SU-DHL-6 (cell line): ENCODE measurements around the gene SOX1.

Source experiments
- H2AFZ ChIP-seq: fragments of 200-600 bp; sonication (generic); 2 replicates; pipeline ENCODE4 v1.6.1; 2014; ENCODE audit warnings: low read depth, mild to moderate bottlenecking, moderate library complexity, mixed read lengths, antibody characterized with exemption, low read length; ENCODE audit not compliant: severe bottlenecking
- H3F3A ChIP-seq: fragments of 200-600 bp; shearing (Covaris generic); 2 replicates; pipeline ENCODE4 v1.6.0; 2016; ENCODE audit warnings: antibody characterized with exemption, mild to moderate bottlenecking; ENCODE audit not compliant: insufficient read depth
- H3K27ac ChIP-seq: fragments of 200-600 bp; sonication (generic); 2 replicates; pipeline ENCODE4 v1.5.1; 2016; ENCODE audit warnings: low read depth, mild to moderate bottlenecking, low read length, moderate library complexity, mixed read lengths
- H3K27me3 ChIP-seq: fragments of 200-600 bp; sonication (generic), shearing (Covaris generic); 2 replicates; pipeline ENCODE4 v1.6.0; 2014; ENCODE audit warnings: mild to moderate bottlenecking, low read length
- H3K36me3 ChIP-seq: fragments of 200-600 bp; sonication (generic); 2 replicates; pipeline ENCODE4 v1.6.1; 2014; ENCODE audit warnings: mild to moderate bottlenecking, low read length, mixed read lengths
- H3K4me2 ChIP-seq: fragments of 300-600, 200-600 bp; shearing (Covaris generic), sonication (generic); 2 replicates; pipeline ENCODE4 v1.6.0; 2014; ENCODE audit warnings: low read length, low read depth, mild to moderate bottlenecking; ENCODE audit not compliant: poor library complexity, severe bottlenecking
- H3K4me3 ChIP-seq: fragments of 200-600 bp; sonication (generic); 2 replicates; pipeline ENCODE4 v1.5.1; 2014; ENCODE audit warnings: antibody characterized with exemption, low read length, mild to moderate bottlenecking, mixed read lengths; ENCODE audit not compliant: insufficient read depth, poor library complexity, severe bottlenecking
- H3K79me2 ChIP-seq: fragments of 200-600 bp; sonication (generic); 2 replicates; pipeline ENCODE4 v1.6.1; 2014; ENCODE audit warnings: mild to moderate bottlenecking, low read length, moderate library complexity; ENCODE audit not compliant: insufficient read depth
- H3K9ac ChIP-seq: fragments of 200-600 bp; sonication (generic); 2 replicates; pipeline ENCODE4 v1.7.0; 2014; ENCODE audit warnings: mild to moderate bottlenecking, low read length
- H3K9me2 ChIP-seq: fragments of 200-600 bp; sonication (generic); replicated peaks from 2 replicates; pipeline ENCODE4 v1.6.1; 2014; ENCODE audit warnings: low read length; ENCODE audit not compliant: insufficient read depth
- H3K9me3 ChIP-seq: fragments of 200-600 bp; sonication (generic); 2 replicates; pipeline ENCODE4 v1.6.1; 2014; ENCODE audit warnings: low read length, mixed read lengths; ENCODE audit not compliant: insufficient read depth
- H4K20me1 ChIP-seq: fragments of 200-600 bp; sonication (generic); 2 replicates; pipeline ENCODE4 v1.6.1; 2014; ENCODE audit warnings: low read depth, mild to moderate bottlenecking, antibody characterized with exemption, low read length, moderate library complexity, mixed read lengths
- EZH2phosphoT487 ChIP-seq: fragments of 200-600 bp; sonication (generic), shearing (Covaris generic); conservative IDR thresholded peaks from 2 replicates; pipeline ENCODE4 v1.6.1; 2018; ENCODE audit warnings: mild to moderate bottlenecking, antibody characterized with exemption, low read length, moderate library complexity, mixed read lengths
- TF ChIP-seq, protein P1 (sequence below): fragments of 200-600 bp; sonication (generic); IDR thresholded peaks from one replicate; pipeline ENCODE4 v1.5.1; 2017; ENCODE audit warnings: antibody characterized with exemption, mild to moderate bottlenecking, low read length, moderate library complexity; ENCODE audit not compliant: insufficient read depth, poor library complexity, severe bottlenecking

The SOX1 gene

DNA sequence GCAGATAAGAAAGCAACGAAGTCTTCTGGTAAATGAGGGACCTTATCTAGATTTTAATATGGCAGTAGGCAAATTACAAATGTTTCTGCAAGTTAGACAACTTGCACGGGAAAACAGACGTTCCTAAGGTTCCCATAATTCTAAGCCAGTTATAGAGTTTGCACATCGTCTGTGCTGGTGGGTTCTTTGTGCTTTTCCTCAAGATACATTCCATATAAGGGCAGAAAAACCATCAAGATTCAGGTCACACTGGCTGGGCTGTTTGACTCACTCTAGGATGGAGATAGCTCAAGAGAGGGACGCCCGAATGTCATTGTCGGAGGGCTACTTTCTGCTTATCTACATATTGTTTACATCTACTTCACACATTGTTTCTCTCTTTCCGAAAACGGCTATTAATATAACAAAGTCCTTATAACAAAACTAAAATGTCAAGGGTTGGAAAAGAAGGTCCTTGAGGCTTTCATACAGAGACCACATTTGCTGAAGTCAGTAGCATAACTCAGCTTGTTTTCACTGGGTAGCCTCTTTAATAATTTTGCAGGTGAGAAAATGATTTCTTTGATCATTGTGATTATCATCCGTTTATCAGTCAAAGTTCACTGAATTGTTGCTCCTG is 44.4 kb downstream of the SOX1 start:
- Histone ChIP-seq H2AFZ (no peak overlapping the region), H3K9me3 (no peaks in the 10 kb centered on the region), H3K27ac (no peak overlapping the region), H3K4me3 (no peak overlapping the region), H3K27me3 (no peaks in the 10 kb centered on the region), H3K4me2 (no peak overlapping the region), H3K9ac (no peak overlapping the region), H4K20me1 (no peaks in the 10 kb centered on the region), H3K79me2 (no peaks in the 10 kb centered on the region), H3K9me2 (no peaks in the 10 kb centered on the region), H3F3A (no peaks in the 10 kb centered on the region), H3K36me3 (no peaks in the 10 kb centered on the region)
- no peak for TF ChIP-seq EZH2phosphoT487
- TF ChIP-seq, protein P1, sequence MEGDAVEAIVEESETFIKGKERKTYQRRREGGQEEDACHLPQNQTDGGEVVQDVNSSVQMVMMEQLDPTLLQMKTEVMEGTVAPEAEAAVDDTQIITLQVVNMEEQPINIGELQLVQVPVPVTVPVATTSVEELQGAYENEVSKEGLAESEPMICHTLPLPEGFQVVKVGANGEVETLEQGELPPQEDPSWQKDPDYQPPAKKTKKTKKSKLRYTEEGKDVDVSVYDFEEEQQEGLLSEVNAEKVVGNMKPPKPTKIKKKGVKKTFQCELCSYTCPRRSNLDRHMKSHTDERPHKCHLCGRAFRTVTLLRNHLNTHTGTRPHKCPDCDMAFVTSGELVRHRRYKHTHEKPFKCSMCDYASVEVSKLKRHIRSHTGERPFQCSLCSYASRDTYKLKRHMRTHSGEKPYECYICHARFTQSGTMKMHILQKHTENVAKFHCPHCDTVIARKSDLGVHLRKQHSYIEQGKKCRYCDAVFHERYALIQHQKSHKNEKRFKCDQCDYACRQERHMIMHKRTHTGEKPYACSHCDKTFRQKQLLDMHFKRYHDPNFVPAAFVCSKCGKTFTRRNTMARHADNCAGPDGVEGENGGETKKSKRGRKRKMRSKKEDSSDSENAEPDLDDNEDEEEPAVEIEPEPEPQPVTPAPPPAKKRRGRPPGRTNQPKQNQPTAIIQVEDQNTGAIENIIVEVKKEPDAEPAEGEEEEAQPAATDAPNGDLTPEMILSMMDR = no peak

- Histone ChIP-seq H3K9me3 (no peaks in the 10 kb centered on the region), H4K20me1 (no peaks in the 10 kb centered on the region), H3K4me2 (no peak overlapping the region), H3K4me3 (no peak overlapping the region), H3F3A (no peaks in the 10 kb centered on the region), H3K27me3 (no peaks in the 10 kb centered on the region), H3K79me2 (no peaks in the 10 kb centered on the region), H2AFZ (no peak overlapping the region), H3K9ac (no peak overlapping the region), H3K9me2 (no peaks in the 10 kb centered on the region), H3K27ac (no peak overlapping the region), H3K36me3 (no peaks in the 10 kb centered on the region)
- TF ChIP-seq EZH2phosphoT487 = no peak
- TF ChIP-seq, protein P1 = no peak
These were observed 45.8 kb downstream of the SOX1 start for GRCh38 chr13:112112534-112113276.

- no peaks in the 10 kb centered on the region for H3K9me2 ChIP-seq
- H3K36me3 ChIP-seq = no peaks in the 10 kb centered on the region
- no peak for TF ChIP-seq EZH2phosphoT487
- TF ChIP-seq, protein P1 = no peak
- H3K4me3 ChIP-seq = no peak overlapping the region
- H3K4me2 ChIP-seq = no peak overlapping the region
- H3K9me3 ChIP-seq = no peaks in the 10 kb centered on the region
- no peaks in the 10 kb centered on the region for H4K20me1 ChIP-seq
- no peak overlapping the region for H3K9ac ChIP-seq
- no peaks in the 10 kb centered on the region for H3K79me2 ChIP-seq
- no peaks in the 10 kb centered on the region for H3F3A ChIP-seq
- H3K27me3 ChIP-seq = no peaks in the 10 kb centered on the region
- no peak overlapping the region for H2AFZ ChIP-seq
- H3K27ac ChIP-seq = no peak overlapping the region
These were observed 46.4 kb downstream of the SOX1 start for GRCh38 chr13:112113348-112113747.
